ENCODE results near the gene ESRRA. TPM values are rescaled to one million over a fixed set of nuclear protein-coding genes. Genes with fewer than 3 reads are reported as not detected.
A peak's percentile ranks its signal among the peaks of the same experiment; 100 is the strongest.

Gene ESRRA
- total RNA-seq, 4 donors from 2014 or later = 65.0 to 93.6 (median 74.3) TPM

DNA sequence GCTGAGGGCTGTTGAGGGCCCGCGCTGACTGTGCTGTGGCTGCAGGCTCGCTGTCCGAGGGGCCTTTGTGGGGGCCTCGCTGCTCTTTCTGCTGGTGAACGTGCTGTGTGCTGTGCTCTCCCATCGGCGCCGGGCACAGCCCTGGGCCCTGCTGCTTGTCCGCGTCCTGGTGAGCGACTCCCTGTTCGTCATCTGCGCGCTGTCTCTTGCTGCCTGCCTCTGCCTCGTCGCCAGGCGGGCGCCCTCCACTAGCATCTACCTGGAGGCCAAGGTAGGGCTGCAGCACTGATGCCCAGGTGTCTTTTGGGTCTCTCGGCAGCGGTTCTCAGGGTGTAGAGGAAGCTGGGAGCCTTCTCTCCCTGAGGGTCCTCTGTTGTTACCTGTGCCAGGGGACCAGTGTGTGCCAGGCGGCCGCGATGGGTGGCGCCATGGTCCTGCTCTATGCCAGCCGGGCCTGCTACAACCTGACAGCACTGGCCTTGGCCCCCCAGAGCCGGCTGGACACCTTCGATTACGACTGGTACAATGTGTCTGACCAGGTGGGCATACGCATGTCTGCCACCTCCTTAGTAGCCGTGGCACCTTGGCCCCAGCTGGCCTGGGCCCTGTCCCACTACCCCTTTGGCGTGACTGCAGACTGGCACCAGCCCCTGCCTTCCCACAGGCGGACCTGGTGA, 17.5 kb upstream of the ESRRA start:
- Histone ChIP-seq H3K27me3 (peaks cover 19% of the 10 kb centered on the region), H3K9me3 (no peaks in the 10 kb centered on the region), H3K36me3 (peaks cover 6% of the 10 kb centered on the region), H3K4me3 (no peak overlapping the region), H3K27ac (no peak overlapping the region), H3K4me1 (peaks cover 50% of the 10 kb centered on the region)
- TF ChIP-seq EP300 (IDR thresholded peaks at IDR 0.05) (no peak), POLR2A (IDR thresholded peaks at IDR 0.05) (no peak), CTCF (IDR thresholded peaks at IDR 0.05) (no peak), POLR2AphosphoS5 (IDR thresholded peaks at IDR 0.05) (no peak)
- DNase-seq (ENCODE audit: low spot score in 2 of 2) = no peak
- 95% methylated on average over 23 of the region's 33 CpGs for WGBS

- no peak for TF ChIP-seq CTCF (IDR thresholded peaks at IDR 0.05)
- no peak for TF ChIP-seq POLR2A (IDR thresholded peaks at IDR 0.05)
- TF ChIP-seq EP300 (IDR thresholded peaks at IDR 0.05) = no peak
- TF ChIP-seq POLR2AphosphoS5 (IDR thresholded peaks at IDR 0.05) = no peak
These were observed 17.0 kb upstream of the ESRRA start for GRCh38 chr11:64288353-64288750.

DNA sequence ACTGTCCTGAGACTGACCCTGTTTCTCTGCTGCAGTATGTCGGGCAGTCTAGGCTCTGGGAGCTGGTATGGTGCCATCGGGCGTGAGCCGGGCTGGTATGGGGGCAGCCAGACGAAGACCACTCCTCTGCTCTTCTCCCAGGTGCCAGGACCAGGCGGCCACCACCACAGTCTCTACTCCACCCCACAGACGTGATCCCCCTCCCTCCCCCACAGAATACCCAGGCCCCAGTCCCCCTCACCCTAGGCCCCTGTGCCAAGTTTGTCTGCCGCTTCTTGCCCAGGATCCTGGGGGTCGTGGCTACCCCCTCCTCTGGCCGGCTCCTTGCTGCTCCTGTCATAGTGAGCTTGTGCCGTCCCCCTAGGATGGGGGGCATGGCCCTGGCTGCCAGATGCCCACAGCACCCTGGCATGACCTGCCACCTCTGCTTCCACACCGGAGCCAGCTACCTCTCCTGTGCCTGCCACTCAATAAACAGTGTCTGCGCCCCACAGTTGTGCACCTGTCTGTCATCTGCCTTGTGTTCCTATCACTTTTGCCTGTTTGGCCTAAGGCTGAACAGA, 16.2 kb upstream of the ESRRA start:
- Histone ChIP-seq H3K9me3 (no peaks in the 10 kb centered on the region), H3K27me3 (peaks cover 23% of the 10 kb centered on the region), H3K4me1 (peaks cover 38% of the 10 kb centered on the region), H3K27ac (no peak overlapping the region), H3K36me3 (peaks cover 6% of the 10 kb centered on the region), H3K4me3 (no peak overlapping the region)
- WGBS = 92% methylated on average over 10 of the region's 13 CpGs
- no peak for TF ChIP-seq CTCF (IDR thresholded peaks at IDR 0.05)
- DNase-seq (ENCODE audit: low spot score in 2 of 2) = no peak

More at GRCh38 chr11:64288353-64288750, 17.0 kb upstream of the ESRRA start:
- Histone ChIP-seq H3K4me1 (peaks cover 46% of the 10 kb centered on the region), H3K27me3 (peaks cover 23% of the 10 kb centered on the region), H3K27ac (no peak overlapping the region), H3K4me3 (no peak overlapping the region), H3K36me3 (peaks cover 6% of the 10 kb centered on the region), H3K9me3 (no peaks in the 10 kb centered on the region)
- DNase-seq (ENCODE audit: low spot score in 2 of 2) = no peak
- 100% methylated on average over 1 of the region's 9 CpGs for WGBS

- peaks cover 27% of the 10 kb centered on the region for H3K27me3 ChIP-seq
- 66% methylated on average over 4 of the region's 10 CpGs for WGBS
- H3K4me1 ChIP-seq = peaks cover 35% of the 10 kb centered on the region
- no peak overlapping the region for H3K4me3 ChIP-seq
- TF ChIP-seq CTCF (IDR thresholded peaks at IDR 0.05) (no peak), POLR2A (IDR thresholded peaks at IDR 0.05) (no peak), POLR2AphosphoS5 (IDR thresholded peaks at IDR 0.05) (no peak)
- no peak for DNase-seq (ENCODE audit: low spot score in 2 of 2)
- H3K36me3 ChIP-seq = peaks cover 6% of the 10 kb centered on the region
- H3K9me3 ChIP-seq = no peaks in the 10 kb centered on the region
- H3K27ac ChIP-seq = no peak overlapping the region
These were observed 14.7 kb upstream of the ESRRA start for GRCh38 chr11:64290352-64291261.

- no peak for DNase-seq (ENCODE audit: low spot score in 2 of 2)
- WGBS = 13% methylated on average over 6 of the region's 45 CpGs
- H3K4me3 ChIP-seq = peak within 1 kb of the TSS; percentile 53
- H3K4me1 ChIP-seq = peaks cover 29% of the 10 kb centered on the region
- peaks cover 6% of the 10 kb centered on the region for H3K36me3 ChIP-seq
- TF ChIP-seq POLR2A (IDR thresholded peaks at IDR 0.05) (no peak), EP300 (IDR thresholded peaks at IDR 0.05) (no peak), POLR2AphosphoS5 (IDR thresholded peaks at IDR 0.05) (no peak), CTCF (IDR thresholded peaks at IDR 0.05) (no peak)
- H3K9me3 ChIP-seq = no peaks in the 10 kb centered on the region
- H3K27ac ChIP-seq = no peak within 1 kb of the TSS
- H3K27me3 ChIP-seq = peaks cover 27% of the 10 kb centered on the region
These were observed 14.0 kb upstream of the ESRRA start, which contains the start of gene KCNK4 for GRCh38 chr11:64291262-64291751. Gene KCNK4, plus strand, starts transcription at chr11:64291302. Its CDS starts 1,717 bp downstream, at chr11:64293019.

All from suprapubic skin (tissue), 4 donors.